ENCODE results near the gene TRAF2. TPM values are rescaled to one million over a fixed set of nuclear protein-coding genes. Genes with fewer than 3 reads are reported as not detected.

The TRAF2 gene
- total and polyA plus RNA-seq, 2 donors (not counting 3 experiments of a cell fraction or from before 2014, with no cell fraction given): 10.9 to 23.1 TPM

- H3K27ac ChIP-seq (ENCODE audit: insufficient read depth, low read depth, low read length): no peak overlapping the region
- no peak overlapping the region for H3K4me3 ChIP-seq (replicated peaks in 1 of 3; ENCODE audit: insufficient read depth in 1 of 3, low read depth in 1 of 3, low read length in 3 of 3)
- ChIA-PET POLR2A (no interaction called here), CTCF (no interaction called here)
- H3K4me1 ChIP-seq (ENCODE audit: control insufficient read depth, extremely low read depth, insufficient read depth, low read length): peaks cover 7% of the 10 kb centered on the region
- H3K9me3 ChIP-seq (replicated peaks; ENCODE audit: control insufficient read depth, insufficient read depth, low read length): no peaks in the 10 kb centered on the region
- H3K79me2 ChIP-seq (ENCODE audit: control insufficient read depth, insufficient read depth, low read length): peaks cover 74% of the 10 kb centered on the region
- no peak overlapping the region for H3K9ac ChIP-seq (replicated peaks; ENCODE audit: extremely low read depth, insufficient read depth, low read length)
- DNase-seq (ENCODE audit: low read depth, low spot score): no peak
- intact Hi-C loops (cut with micrococcal nuclease): no loop called here
- no TSS peak for BruUV-seq (replicated peaks)
- no peak overlapping the region for H3K4me2 ChIP-seq (ENCODE audit: insufficient read depth, low read length)
- FAIRE-seq: no peak
- dilution Hi-C loops (cut with MboI; ENCODE audit: extremely low pct_ligation_motif_present, low sequenced_read_pairs): no loop called here
- TF ChIP-seq MYC (IDR thresholded peaks at IDR 0.05; ENCODE audit: low read depth, low read length) (no peak), MAX (IDR thresholded peaks at IDR 0.05; ENCODE audit: insufficient read depth, insufficient read length) (no peak), FOS (IDR thresholded peaks at IDR 0.05; ENCODE audit: borderline replicate concordance, insufficient read depth, low read length) (no peak), POLR2A (IDR thresholded peaks at IDR 0.05; ENCODE audit: low read depth, low read length) (no peak), CTCF (IDR thresholded peaks at IDR 0.05; ENCODE audit: extremely low read depth in 1 of 2, insufficient read depth in 1 of 2, low read depth in 1 of 2, low read length in 2 of 2) (no peak), GATA2 (IDR thresholded peaks at IDR 0.05; ENCODE audit: insufficient read depth, insufficient read length, low read depth, low read length) (no peak), EZH2 (IDR thresholded peaks at IDR 0.05; ENCODE audit: borderline replicate concordance, low read depth, low read length, severe bottlenecking) (no peak), JUN (IDR thresholded peaks at IDR 0.05; ENCODE audit: borderline replicate concordance, insufficient read depth, insufficient read length, low read depth) (no peak), POLR2AphosphoS5 (IDR thresholded peaks at IDR 0.05; ENCODE audit: insufficient read depth, low read depth, low read length) (no peak)
- H3K27me3 ChIP-seq (ENCODE audit: control insufficient read depth in 2 of 2, insufficient read depth in 2 of 2, low read length in 2 of 2): no peaks in the 10 kb centered on the region
- H2AFZ ChIP-seq (ENCODE audit: low read depth, low read length): no peak overlapping the region
- peaks cover 0 to 2% of the 10 kb centered on the region in 2 experiments for H3K36me3 ChIP-seq (ENCODE audit: control insufficient read depth in 2 of 2, extremely low read depth in 1 of 2, insufficient read depth in 2 of 2, low read length in 2 of 2)
- no peaks in the 10 kb centered on the region for H4K20me1 ChIP-seq (replicated peaks; ENCODE audit: control insufficient read depth, extremely low read depth, insufficient read depth, low read length)
- H3K9me1 ChIP-seq (replicated peaks; ENCODE audit: control insufficient read depth, extremely low read depth, insufficient read depth, low read length): no peaks in the 10 kb centered on the region
Observed at GRCh38 chr9:136890661-136891060, 4.3 kb downstream of the TRAF2 start.
